ENCODE results near the gene DHX16. TPM values are rescaled to one million over a fixed set of nuclear protein-coding genes. Genes with fewer than 3 reads are reported as not detected.

The DHX16 gene
- total and polyA plus RNA-seq, 10 donors: 21.7 to 39.7 (median 35.2) TPM

GRCh38 chr6:30709101-30709868, 36.5 kb upstream of the DHX16 start:
- DNase-seq: no peak

DNA sequence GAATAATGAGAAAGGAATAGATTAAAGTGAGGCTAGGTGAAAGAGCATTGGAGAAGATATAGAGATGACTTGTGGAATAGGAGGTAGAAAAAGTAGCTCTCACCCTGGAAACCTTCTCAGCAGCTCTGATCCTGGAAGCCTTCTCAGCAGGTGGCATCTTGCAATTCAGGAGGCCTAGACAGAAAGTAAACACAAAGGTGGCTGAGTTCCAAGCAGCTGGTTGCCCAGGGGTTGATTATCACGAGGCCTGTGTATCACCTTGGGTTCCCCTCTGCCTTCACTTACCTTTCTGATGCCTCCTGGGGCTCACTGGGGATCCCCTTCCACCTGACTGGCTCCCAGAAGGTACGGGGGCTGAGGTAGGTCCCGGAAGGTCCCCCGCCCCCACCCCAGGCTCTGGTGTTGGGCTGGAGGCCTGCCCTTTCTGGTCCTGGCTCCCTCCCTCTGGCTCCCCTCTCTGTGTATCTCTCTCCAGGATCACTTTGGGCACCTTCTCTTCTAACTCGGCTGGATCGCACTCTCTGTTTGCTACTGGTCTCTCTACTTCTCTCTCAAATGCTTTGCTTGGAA, 34.6 kb upstream of the DHX16 start:
- intact Hi-C loops (cut with DNase I; ENCODE audit: low total_unique reads): no loop called here
- no peak overlapping the region for H3K27ac ChIP-seq
- H3K27me3 ChIP-seq (replicated peaks in 1 of 7): no peaks in the 10 kb centered on the region
- H3K9me3 ChIP-seq: no peaks in the 10 kb centered on the region
- WGBS, 5 donors: 85 to 93% (median 90%) methylated on average over 6 of the region's 6 CpGs
- peak; percentile 37 for DNase-seq
- peaks cover 0 to 99% (median 55%) of the 10 kb centered on the region in 6 donors for H3K36me3 ChIP-seq
- H3K4me1 ChIP-seq: peaks cover 0 to 19% (median 0%) of the 10 kb centered on the region in 6 donors
- TF ChIP-seq POLR2A (IDR thresholded peaks at IDR 0.05): no peak
- TF ChIP-seq, protein P1, sequence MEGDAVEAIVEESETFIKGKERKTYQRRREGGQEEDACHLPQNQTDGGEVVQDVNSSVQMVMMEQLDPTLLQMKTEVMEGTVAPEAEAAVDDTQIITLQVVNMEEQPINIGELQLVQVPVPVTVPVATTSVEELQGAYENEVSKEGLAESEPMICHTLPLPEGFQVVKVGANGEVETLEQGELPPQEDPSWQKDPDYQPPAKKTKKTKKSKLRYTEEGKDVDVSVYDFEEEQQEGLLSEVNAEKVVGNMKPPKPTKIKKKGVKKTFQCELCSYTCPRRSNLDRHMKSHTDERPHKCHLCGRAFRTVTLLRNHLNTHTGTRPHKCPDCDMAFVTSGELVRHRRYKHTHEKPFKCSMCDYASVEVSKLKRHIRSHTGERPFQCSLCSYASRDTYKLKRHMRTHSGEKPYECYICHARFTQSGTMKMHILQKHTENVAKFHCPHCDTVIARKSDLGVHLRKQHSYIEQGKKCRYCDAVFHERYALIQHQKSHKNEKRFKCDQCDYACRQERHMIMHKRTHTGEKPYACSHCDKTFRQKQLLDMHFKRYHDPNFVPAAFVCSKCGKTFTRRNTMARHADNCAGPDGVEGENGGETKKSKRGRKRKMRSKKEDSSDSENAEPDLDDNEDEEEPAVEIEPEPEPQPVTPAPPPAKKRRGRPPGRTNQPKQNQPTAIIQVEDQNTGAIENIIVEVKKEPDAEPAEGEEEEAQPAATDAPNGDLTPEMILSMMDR (IDR thresholded peaks at IDR 0.05 in 8 of 11, conservative IDR thresholded peaks at IDR 0.05 in 3 of 11): no peak
- TF ChIP-seq POLR2AphosphoS5 (IDR thresholded peaks at IDR 0.05): no peak
- H3K4me3 ChIP-seq: no peak overlapping the region

More at GRCh38 chr6:30709101-30709868, 36.5 kb upstream of the DHX16 start:
- WGBS, 5 donors: 95 to 100% (median 96%) methylated on average over 2 of the region's 2 CpGs
- no peaks in the 10 kb centered on the region for H3K27me3 ChIP-seq (replicated peaks in 1 of 7)
- intact Hi-C loops (cut with DNase I; ENCODE audit: low total_unique reads): no loop called here
- H3K9me3 ChIP-seq: no peaks in the 10 kb centered on the region
- TF ChIP-seq, protein P1 (IDR thresholded peaks at IDR 0.05 in 8 of 11, conservative IDR thresholded peaks at IDR 0.05 in 3 of 11): no peak
- TF ChIP-seq POLR2A (IDR thresholded peaks at IDR 0.05) (no peak), POLR2AphosphoS5 (IDR thresholded peaks at IDR 0.05) (no peak)
- H3K36me3 ChIP-seq: peaks cover 0 to 100% (median 61%) of the 10 kb centered on the region in 6 donors
- no peak overlapping the region for H3K4me3 ChIP-seq
- peaks cover 0 to 16% (median 0%) of the 10 kb centered on the region in 6 donors for H3K4me1 ChIP-seq
- no peak overlapping the region for H3K27ac ChIP-seq

DNA sequence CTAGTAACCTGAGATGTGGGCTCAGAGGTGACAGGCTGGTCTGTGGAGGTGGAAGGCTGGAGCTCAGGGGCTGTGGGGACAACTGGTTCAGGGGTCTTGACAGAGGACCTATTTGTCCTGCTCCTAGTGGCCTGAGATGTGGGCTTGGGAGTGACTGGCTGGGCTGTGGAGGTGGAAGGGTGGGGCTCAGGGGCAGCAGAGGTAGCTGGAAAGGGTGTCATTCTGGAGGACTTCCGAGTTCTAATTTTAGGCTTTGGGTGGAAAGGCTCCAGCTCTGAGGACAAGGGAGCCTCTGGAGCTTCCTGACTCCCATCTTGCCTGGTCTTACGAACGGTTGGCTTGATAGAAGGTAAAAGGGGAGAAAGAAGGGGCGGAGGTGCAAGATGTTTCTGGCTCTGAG, 32.8 kb upstream of the DHX16 start:
- no peak overlapping the region for H3K27ac ChIP-seq
- peaks cover 0 to 10% (median 0%) of the 10 kb centered on the region in 6 donors for H3K4me1 ChIP-seq
- no peak overlapping the region for H3K4me3 ChIP-seq
- DNase-seq: peak; percentile 22
- H3K27me3 ChIP-seq (replicated peaks in 1 of 7): no peaks in the 10 kb centered on the region
- peaks cover 0 to 98% (median 45%) of the 10 kb centered on the region in 6 donors for H3K36me3 ChIP-seq
- TF ChIP-seq, protein P1 (IDR thresholded peaks at IDR 0.05 in 8 of 11, conservative IDR thresholded peaks at IDR 0.05 in 3 of 11): no peak
- TF ChIP-seq POLR2A (IDR thresholded peaks at IDR 0.05) (no peak), POLR2AphosphoS5 (IDR thresholded peaks at IDR 0.05) (no peak)
- intact Hi-C loops (cut with DNase I; ENCODE audit: low total_unique reads): no loop called here
- WGBS, 5 donors: 92 to 97% (median 97%) methylated on average over 4 of the region's 4 CpGs
- H3K9me3 ChIP-seq: no peaks in the 10 kb centered on the region

DNA sequence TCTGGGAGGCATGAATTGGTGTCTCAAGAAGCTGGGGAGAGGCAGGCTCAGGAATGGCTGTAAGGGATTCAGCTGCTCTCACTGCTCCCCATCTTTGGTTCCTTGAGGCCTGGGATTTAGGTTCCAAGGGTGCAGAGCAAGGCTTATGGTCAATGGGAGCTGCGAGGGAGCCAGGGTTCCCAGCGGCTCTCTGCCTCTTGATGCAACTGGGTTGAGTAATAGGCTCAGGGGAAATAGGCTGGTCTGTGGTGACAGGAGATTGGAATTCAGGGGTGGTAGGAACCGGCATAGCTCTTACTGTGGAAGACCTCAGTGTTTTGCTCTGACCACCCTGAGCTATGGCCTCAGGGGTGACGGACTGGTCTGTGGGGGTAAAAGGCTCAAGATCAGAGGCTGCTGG, 31.0 kb upstream of the DHX16 start:
- Histone ChIP-seq H3K4me3 (no peak overlapping the region), H3K9me3 (no peaks in the 10 kb centered on the region), H3K36me3 (peaks cover 0 to 98% (median 33%) of the 10 kb centered on the region in 6 donors), H3K27ac (no peak overlapping the region), H3K4me1 (peaks cover 0 to 15% (median 2%) of the 10 kb centered on the region in 6 donors), H3K27me3 (replicated peaks in 1 of 7) (no peaks in the 10 kb centered on the region)
- 62 to 97% (median 73%) methylated on average over 4 of the region's 4 CpGs for WGBS, 5 donors
- TF ChIP-seq POLR2AphosphoS5 (IDR thresholded peaks at IDR 0.05) (no peak), POLR2A (IDR thresholded peaks at IDR 0.05) (no peak)
- TF ChIP-seq, protein P1 (IDR thresholded peaks at IDR 0.05 in 8 of 11, conservative IDR thresholded peaks at IDR 0.05 in 3 of 11): no peak
- DNase-seq: peak; percentile 51
- intact Hi-C loops (cut with DNase I; ENCODE audit: low total_unique reads): no loop called here

Data from spleen (tissue), 11 donors.